Neural crest cell (in vitro differentiated cells): ENCODE results near the gene ERN1. TPM values are rescaled to one million over a fixed set of nuclear protein-coding genes. Genes with fewer than 3 reads are reported as not detected.

Experiments used
- DNase-seq: peaks from one replicate; pipeline ENCODE4 v3.0.0; 2021; ENCODE audit warnings: low read depth, mixed read lengths, low spot score
- H3K27ac Mint-ChIP-seq: one replicate; pipeline ENCODE4 v1.8.0; 2021; ENCODE audit warnings: mild to moderate bottlenecking, mixed read lengths; ENCODE audit not compliant: unreplicated experiment
- H3K27me3 Mint-ChIP-seq: 2 replicates; pipeline ENCODE4 v1.8.0; 2021; ENCODE audit warnings: low read depth, mild to moderate bottlenecking, mixed read lengths
- H3K36me3 Mint-ChIP-seq: 2 replicates; pipeline ENCODE4 v1.8.0; 2021; ENCODE audit warnings: low read depth, mild to moderate bottlenecking, mixed read lengths
- H3K4me1 Mint-ChIP-seq: 2 replicates; pipeline ENCODE4 v1.8.0; 2021; ENCODE audit warnings: mixed read lengths
- H3K4me3 Mint-ChIP-seq: one replicate; pipeline ENCODE4 v1.8.0; 2021; ENCODE audit warnings: mild to moderate bottlenecking, mixed read lengths
- H3K9me3 Mint-ChIP-seq: 2 replicates; pipeline ENCODE4 v1.8.0; 2021; ENCODE audit warnings: mixed read lengths
- CTCF ChIP-seq: fragments of 200-600 bp; sonication (generic); conservative IDR thresholded peaks from 2 replicates; pipeline ENCODE4 v1.5.0; 2021; ENCODE audit warnings: antibody characterized with exemption, mild to moderate bottlenecking
- total RNA-seq: library from RNA; stranded (reverse); gene quantifications from 2 replicates; pipeline ENCODE4 v1.2.1, GENCODE V29; 2021

Gene ERN1
- total RNA-seq, 1 donor from 2014 or later = 8.5 TPM

- TF ChIP-seq CTCF = no peak
- H3K4me3 Mint-ChIP-seq = no peak overlapping the region
- DNase-seq = no peak
- H3K27ac Mint-ChIP-seq = no peak overlapping the region
- H3K9me3 Mint-ChIP-seq = no peaks in the 10 kb centered on the region
- no peaks in the 10 kb centered on the region for H3K36me3 Mint-ChIP-seq
- peaks cover 6% of the 10 kb centered on the region for H3K4me1 Mint-ChIP-seq
- no peaks in the 10 kb centered on the region for H3K27me3 Mint-ChIP-seq
These were observed 52.6 kb downstream of the ERN1 start for GRCh38 chr17:64077379-64077778.

- H3K9me3 Mint-ChIP-seq = no peaks in the 10 kb centered on the region
- no peak overlapping the region for H3K4me3 Mint-ChIP-seq
- no peaks in the 10 kb centered on the region for H3K4me1 Mint-ChIP-seq
- no peak for DNase-seq
- no peak overlapping the region for H3K27ac Mint-ChIP-seq
- TF ChIP-seq CTCF = no peak
- H3K36me3 Mint-ChIP-seq = peaks cover 5% of the 10 kb centered on the region
- H3K27me3 Mint-ChIP-seq = no peaks in the 10 kb centered on the region
These were observed 54.0 kb downstream of the ERN1 start for GRCh38 chr17:64075913-64076312.

GRCh38 chr17:64074704-64075426 lies 55.1 kb downstream of the ERN1 start:
- no peaks in the 10 kb centered on the region for H3K4me1 Mint-ChIP-seq
- peaks cover 15% of the 10 kb centered on the region for H3K36me3 Mint-ChIP-seq
- H3K27me3 Mint-ChIP-seq = no peaks in the 10 kb centered on the region
- no peak overlapping the region for H3K4me3 Mint-ChIP-seq
- no peak overlapping the region for H3K27ac Mint-ChIP-seq
- TF ChIP-seq CTCF = no peak
- peaks cover 3% of the 10 kb centered on the region for H3K9me3 Mint-ChIP-seq
- no peak for DNase-seq

- Mint-ChIP-seq H3K36me3 (peaks cover 23% of the 10 kb centered on the region), H3K27me3 (no peaks in the 10 kb centered on the region), H3K27ac (no peak overlapping the region), H3K4me1 (no peaks in the 10 kb centered on the region), H3K4me3 (no peak overlapping the region), H3K9me3 (peaks cover 3% of the 10 kb centered on the region)
- TF ChIP-seq CTCF = no peak
- no peak for DNase-seq
These were observed 55.9 kb downstream of the ERN1 start for GRCh38 chr17:64073771-64074703.

GRCh38 chr17:64071111-64071510 lies 58.8 kb downstream of the ERN1 start:
- no peak for TF ChIP-seq CTCF
- Mint-ChIP-seq H3K36me3 (peaks cover 38% of the 10 kb centered on the region), H3K27me3 (no peaks in the 10 kb centered on the region), H3K9me3 (peaks cover 6% of the 10 kb centered on the region), H3K27ac (no peak overlapping the region), H3K4me3 (no peak overlapping the region), H3K4me1 (no peaks in the 10 kb centered on the region)
- no peak for DNase-seq
